SU-DHL-6 (cell line): ENCODE results near the gene ADD3.
"Not testable (repeated sequence)": the region's sequence is repeated elsewhere in the genome, so short reads cannot be mapped to it uniquely, and the experiment has no call there.

Source experiments
- H2AFZ ChIP-seq: fragments of 200-600 bp; sonication (generic); 2 replicates; pipeline ENCODE4 v1.6.1; 2014; ENCODE audit warnings: low read depth, mild to moderate bottlenecking, moderate library complexity, mixed read lengths, antibody characterized with exemption, low read length; ENCODE audit not compliant: severe bottlenecking
- H3F3A ChIP-seq: fragments of 200-600 bp; shearing (Covaris generic); 2 replicates; pipeline ENCODE4 v1.6.0; 2016; ENCODE audit warnings: antibody characterized with exemption, mild to moderate bottlenecking; ENCODE audit not compliant: insufficient read depth
- H3K27ac ChIP-seq: fragments of 200-600 bp; sonication (generic); 2 replicates; pipeline ENCODE4 v1.5.1; 2016; ENCODE audit warnings: low read depth, mild to moderate bottlenecking, low read length, moderate library complexity, mixed read lengths
- H3K27me3 ChIP-seq: fragments of 200-600 bp; sonication (generic), shearing (Covaris generic); 2 replicates; pipeline ENCODE4 v1.6.0; 2014; ENCODE audit warnings: mild to moderate bottlenecking, low read length
- H3K36me3 ChIP-seq: fragments of 200-600 bp; sonication (generic); 2 replicates; pipeline ENCODE4 v1.6.1; 2014; ENCODE audit warnings: mild to moderate bottlenecking, low read length, mixed read lengths
- H3K4me2 ChIP-seq: fragments of 300-600, 200-600 bp; shearing (Covaris generic), sonication (generic); 2 replicates; pipeline ENCODE4 v1.6.0; 2014; ENCODE audit warnings: low read length, low read depth, mild to moderate bottlenecking; ENCODE audit not compliant: poor library complexity, severe bottlenecking
- H3K4me3 ChIP-seq: fragments of 200-600 bp; sonication (generic); 2 replicates; pipeline ENCODE4 v1.5.1; 2014; ENCODE audit warnings: antibody characterized with exemption, low read length, mild to moderate bottlenecking, mixed read lengths; ENCODE audit not compliant: insufficient read depth, poor library complexity, severe bottlenecking
- H3K79me2 ChIP-seq: fragments of 200-600 bp; sonication (generic); 2 replicates; pipeline ENCODE4 v1.6.1; 2014; ENCODE audit warnings: mild to moderate bottlenecking, low read length, moderate library complexity; ENCODE audit not compliant: insufficient read depth
- H3K9ac ChIP-seq: fragments of 200-600 bp; sonication (generic); 2 replicates; pipeline ENCODE4 v1.7.0; 2014; ENCODE audit warnings: mild to moderate bottlenecking, low read length
- H3K9me2 ChIP-seq: fragments of 200-600 bp; sonication (generic); replicated peaks from 2 replicates; pipeline ENCODE4 v1.6.1; 2014; ENCODE audit warnings: low read length; ENCODE audit not compliant: insufficient read depth
- H3K9me3 ChIP-seq: fragments of 200-600 bp; sonication (generic); 2 replicates; pipeline ENCODE4 v1.6.1; 2014; ENCODE audit warnings: low read length, mixed read lengths; ENCODE audit not compliant: insufficient read depth
- H4K20me1 ChIP-seq: fragments of 200-600 bp; sonication (generic); 2 replicates; pipeline ENCODE4 v1.6.1; 2014; ENCODE audit warnings: low read depth, mild to moderate bottlenecking, antibody characterized with exemption, low read length, moderate library complexity, mixed read lengths
- EZH2phosphoT487 ChIP-seq: fragments of 200-600 bp; sonication (generic), shearing (Covaris generic); conservative IDR thresholded peaks from 2 replicates; pipeline ENCODE4 v1.6.1; 2018; ENCODE audit warnings: mild to moderate bottlenecking, antibody characterized with exemption, low read length, moderate library complexity, mixed read lengths
- TF ChIP-seq, protein P1 (sequence below): fragments of 200-600 bp; sonication (generic); IDR thresholded peaks from one replicate; pipeline ENCODE4 v1.5.1; 2017; ENCODE audit warnings: antibody characterized with exemption, mild to moderate bottlenecking, low read length, moderate library complexity; ENCODE audit not compliant: insufficient read depth, poor library complexity, severe bottlenecking

Gene ADD3

DNA sequence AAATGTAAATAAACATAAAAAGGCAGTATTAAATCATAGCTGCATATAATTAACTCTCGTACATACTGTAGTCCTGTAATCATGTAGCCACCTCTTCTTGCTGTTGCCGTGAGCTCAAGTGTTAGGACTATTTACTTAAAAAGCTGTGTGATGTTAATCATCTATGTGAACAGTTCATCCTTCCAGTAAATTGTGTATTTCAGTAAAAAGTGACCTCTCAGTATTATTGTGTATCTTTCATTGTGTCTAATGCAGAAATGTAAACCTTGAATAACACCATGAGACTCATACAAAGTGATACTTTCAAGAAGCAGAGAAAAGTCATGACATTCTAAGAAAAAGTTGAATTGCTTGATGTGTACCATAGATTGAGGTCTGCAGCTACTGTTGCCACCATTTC, 38.0 kb downstream of the ADD3 start:
- H3K36me3 ChIP-seq, result peaks cover 16% of the 10 kb centered on the region
- H3K79me2 ChIP-seq, result peaks cover 90% of the 10 kb centered on the region
- no peaks in the 10 kb centered on the region for H3K27me3 ChIP-seq
- TF ChIP-seq EZH2phosphoT487, result no peak
- TF ChIP-seq, protein P1, sequence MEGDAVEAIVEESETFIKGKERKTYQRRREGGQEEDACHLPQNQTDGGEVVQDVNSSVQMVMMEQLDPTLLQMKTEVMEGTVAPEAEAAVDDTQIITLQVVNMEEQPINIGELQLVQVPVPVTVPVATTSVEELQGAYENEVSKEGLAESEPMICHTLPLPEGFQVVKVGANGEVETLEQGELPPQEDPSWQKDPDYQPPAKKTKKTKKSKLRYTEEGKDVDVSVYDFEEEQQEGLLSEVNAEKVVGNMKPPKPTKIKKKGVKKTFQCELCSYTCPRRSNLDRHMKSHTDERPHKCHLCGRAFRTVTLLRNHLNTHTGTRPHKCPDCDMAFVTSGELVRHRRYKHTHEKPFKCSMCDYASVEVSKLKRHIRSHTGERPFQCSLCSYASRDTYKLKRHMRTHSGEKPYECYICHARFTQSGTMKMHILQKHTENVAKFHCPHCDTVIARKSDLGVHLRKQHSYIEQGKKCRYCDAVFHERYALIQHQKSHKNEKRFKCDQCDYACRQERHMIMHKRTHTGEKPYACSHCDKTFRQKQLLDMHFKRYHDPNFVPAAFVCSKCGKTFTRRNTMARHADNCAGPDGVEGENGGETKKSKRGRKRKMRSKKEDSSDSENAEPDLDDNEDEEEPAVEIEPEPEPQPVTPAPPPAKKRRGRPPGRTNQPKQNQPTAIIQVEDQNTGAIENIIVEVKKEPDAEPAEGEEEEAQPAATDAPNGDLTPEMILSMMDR, result no peak
- H3K9me3 ChIP-seq, result peaks cover 8% of the 10 kb centered on the region; the same call in 1 of the 2 replicates
- H3K27ac ChIP-seq, result no peak overlapping the region
- no peaks in the 10 kb centered on the region for H3K9me2 ChIP-seq
- no peak overlapping the region for H3K4me2 ChIP-seq
- H3F3A ChIP-seq, result peaks cover 8% of the 10 kb centered on the region; the same call in 1 of the 2 replicates
- peaks cover 3% of the 10 kb centered on the region; the same call in 1 of the 2 replicates for H4K20me1 ChIP-seq
- H3K9ac ChIP-seq, result no peak overlapping the region
- H3K4me3 ChIP-seq, result no peak overlapping the region
- H2AFZ ChIP-seq, result no peak overlapping the region

DNA sequence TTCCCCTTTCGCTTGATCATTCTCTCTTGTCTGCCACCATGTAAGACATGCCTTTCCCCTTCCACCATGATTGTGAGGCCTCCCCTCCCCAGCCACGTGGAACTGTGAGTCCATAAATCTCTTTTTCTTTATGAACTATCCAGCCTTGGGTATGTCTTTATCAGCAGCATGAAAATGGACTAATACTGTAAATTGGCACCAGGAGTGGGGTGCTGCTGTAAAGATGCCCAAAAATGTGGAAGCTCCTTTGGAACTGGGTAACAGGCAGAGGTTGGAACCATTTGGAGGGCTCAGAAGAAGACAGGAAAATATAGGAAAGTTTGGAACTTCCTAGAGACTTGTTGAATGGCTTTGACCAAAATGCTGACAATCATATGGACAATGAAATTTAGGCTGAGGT, 40.4 kb downstream of the ADD3 start:
- not testable (repeated sequence) for H3K9me3 ChIP-seq, H2AFZ ChIP-seq, H4K20me1 ChIP-seq, H3F3A ChIP-seq, H3K27me3 ChIP-seq, H3K27ac ChIP-seq, H3K9ac ChIP-seq, H3K4me2 ChIP-seq, H3K9me2 ChIP-seq, H3K4me3 ChIP-seq
- Histone ChIP-seq H3K79me2 (peaks cover 85% of the 10 kb centered on the region), H3K36me3 (peaks cover 16% of the 10 kb centered on the region)

- H3K27ac ChIP-seq, result no peak overlapping the region
- H4K20me1 ChIP-seq, result peaks cover 9% of the 10 kb centered on the region; the same call in 1 of the 2 replicates
- peaks cover 16% of the 10 kb centered on the region for H3K36me3 ChIP-seq
- peaks cover 10% of the 10 kb centered on the region; the same call in 1 of the 2 replicates for H3F3A ChIP-seq
- no peak overlapping the region for H3K9ac ChIP-seq
- no peaks in the 10 kb centered on the region for H3K9me2 ChIP-seq
- TF ChIP-seq, protein P1, result no peak
- TF ChIP-seq EZH2phosphoT487, result no peak
- H3K27me3 ChIP-seq, result no peaks in the 10 kb centered on the region
- H3K4me3 ChIP-seq, result no peak overlapping the region
- H2AFZ ChIP-seq, result no peak overlapping the region
- H3K9me3 ChIP-seq, result peaks cover 8% of the 10 kb centered on the region; the same call in 1 of the 2 replicates
- no peak overlapping the region for H3K4me2 ChIP-seq
- H3K79me2 ChIP-seq, result peaks cover 85% of the 10 kb centered on the region
These were observed 41.0 kb downstream of the ADD3 start for GRCh38 chr10:110048781-110049180.

DNA sequence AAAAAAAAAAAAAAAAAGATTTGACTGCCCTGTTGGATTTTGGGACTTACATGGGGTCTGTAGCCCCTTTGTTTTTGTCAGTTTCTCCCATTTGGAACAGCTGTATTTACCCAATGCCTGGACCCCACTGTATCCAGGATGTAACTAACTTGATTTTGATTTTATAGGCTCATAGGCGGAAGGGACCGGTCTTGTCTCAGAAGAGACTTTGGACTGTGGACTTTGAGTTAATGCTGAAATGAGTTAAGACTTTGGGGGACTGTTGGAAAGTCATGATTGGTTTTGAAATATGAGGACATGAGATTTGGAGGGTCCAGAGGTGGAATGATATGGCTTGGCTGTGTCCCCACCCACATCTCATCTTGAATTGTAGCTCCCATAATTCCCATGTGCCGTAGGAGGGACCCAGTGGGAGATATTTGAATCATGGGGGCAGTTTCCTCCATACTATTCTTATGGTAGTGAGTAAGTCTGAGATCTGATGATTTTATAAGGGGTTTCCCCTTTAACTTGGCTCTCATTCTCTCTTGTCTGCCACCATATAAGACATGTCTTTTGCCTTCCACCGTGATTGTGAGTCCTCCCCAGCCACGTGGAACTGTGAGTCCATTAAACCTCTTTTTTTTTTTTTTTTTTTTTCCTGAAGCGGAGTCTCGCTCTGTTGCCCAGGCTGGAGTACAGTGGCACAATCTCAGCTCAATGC, 42.3 kb downstream of the ADD3 start:
- not testable (repeated sequence) for H3K27me3 ChIP-seq, H3K27ac ChIP-seq, H3K9me2 ChIP-seq, H3K4me2 ChIP-seq, H3K4me3 ChIP-seq, H3K9ac ChIP-seq, H3K9me3 ChIP-seq, H2AFZ ChIP-seq
- H3K79me2 ChIP-seq, result peaks cover 82% of the 10 kb centered on the region
- H4K20me1 ChIP-seq, result peaks cover 11% of the 10 kb centered on the region; the same call in 1 of the 2 replicates
- H3F3A ChIP-seq, result peaks cover 11% of the 10 kb centered on the region; the same call in 1 of the 2 replicates
- peaks cover 16% of the 10 kb centered on the region for H3K36me3 ChIP-seq
